HepG2 (cell line): Measurements from ENCODE around the gene FN1. TPM values are rescaled to one million over a fixed set of nuclear protein-coding genes. Genes with fewer than 3 reads are reported as not detected.

Experiments
- CEBPG ChIP-seq: IDR thresholded peaks from 2 replicates; pipeline ENCODE4 v1.6.1; 2016
- CHD4 ChIP-seq: fragments of 200-600 bp; sonication (generic); IDR thresholded peaks from 2 replicates; pipeline ENCODE4 v1.7.0; 2017; ENCODE audit warnings: mild to moderate bottlenecking, low read length, borderline replicate concordance
- HOXA9 ChIP-seq: sonication (generic); formaldehyde crosslinking; IDR thresholded peaks from 2 replicates; pipeline ENCODE4 v1.8.1; 2022; ENCODE audit warnings: missing genetic modification reagents, mild to moderate bottlenecking, moderate library complexity, borderline replicate concordance
- IRF2 ChIP-seq: IDR thresholded peaks from 2 replicates; pipeline ENCODE4 v1.6.1; 2018; ENCODE audit warnings: missing genetic modification reagents, missing compliant biosample characterization
- KDM5A ChIP-seq: fragments of 200-600 bp; sonication (generic); IDR thresholded peaks from 2 replicates; pipeline ENCODE4 v1.7.0; 2018; ENCODE audit warnings: antibody characterized with exemption, mild to moderate bottlenecking, low read length, borderline replicate concordance
- LCORL ChIP-seq, 2 experiments: fragments of 450-650 bp in 1 of 2; sonication (generic) in 1 of 2; formaldehyde crosslinking in 1 of 2; IDR thresholded peaks; 2 replicates each; pipeline versions ENCODE4 v1.5.0 to v1.6.1; 2017 to 2020; ENCODE audit warnings: antibody characterized with exemption in 1 of 2, missing genetic modification reagents in 1 of 2
- NAIF1 ChIP-seq: sonication (generic); formaldehyde crosslinking; IDR thresholded peaks from 2 replicates; pipeline ENCODE4 v1.5.0; 2020; ENCODE audit warnings: mild to moderate bottlenecking, missing genetic modification reagents, borderline replicate concordance
- RBM22 ChIP-seq: fragments of 200-400 bp; formaldehyde crosslinking; optimal IDR thresholded peaks from 2 replicates; pipeline ENCODE3; 2017; ENCODE audit warnings: mild to moderate bottlenecking, low read length, moderate library complexity
- RCOR2 ChIP-seq: IDR thresholded peaks from 2 replicates; pipeline ENCODE4 v1.6.1; 2016; ENCODE audit warnings: missing biosample characterization, missing genetic modification reagents
- SETDB1 ChIP-seq: sonication (generic); formaldehyde crosslinking; IDR thresholded peaks from 2 replicates; pipeline ENCODE4 v1.5.1; 2020; ENCODE audit warnings: missing genetic modification reagents, mild to moderate bottlenecking, borderline replicate concordance
- SMC3 ChIP-seq: IDR thresholded peaks from 2 replicates; pipeline ENCODE4 v1.6.1; 2011; ENCODE audit warnings: low read length, improper control_type of control experiment
- TARDBP ChIP-seq: sonication (generic); formaldehyde crosslinking; IDR thresholded peaks from 2 replicates; pipeline ENCODE4 v1.8.0; 2022; ENCODE audit warnings: mild to moderate bottlenecking, missing genetic modification reagents
- TGIF2 ChIP-seq: IDR thresholded peaks from 2 replicates; pipeline ENCODE4 v1.6.1; 2016; ENCODE audit warnings: control low read depth, missing compliant biosample characterization
- ZFP36 ChIP-seq: fragments of 150-350 bp; IDR thresholded peaks from 2 replicates; pipeline ENCODE4 v1.6.1; 2018; ENCODE audit warnings: borderline replicate concordance, low read length, low read depth; ENCODE audit not compliant: partially characterized antibody
- ZNF124 ChIP-seq: sonication (generic); formaldehyde crosslinking; IDR thresholded peaks from 2 replicates; pipeline ENCODE4 v1.4.0; 2020; ENCODE audit warnings: missing genetic modification reagents
- ZNF709 ChIP-seq: sonication (generic); formaldehyde crosslinking; IDR thresholded peaks from 2 replicates; pipeline ENCODE4 v1.5.0; 2020; ENCODE audit warnings: mild to moderate bottlenecking, missing genetic modification reagents
- ZNF766 ChIP-seq: sonication (generic); formaldehyde crosslinking; IDR thresholded peaks from 2 replicates; pipeline ENCODE4 v1.5.0; 2020; ENCODE audit warnings: missing genetic modification reagents, borderline replicate concordance
- ZNF879 ChIP-seq: sonication (generic); formaldehyde crosslinking; IDR thresholded peaks from 2 replicates; pipeline ENCODE4 v1.8.1; 2023; ENCODE audit warnings: missing genetic modification reagents
- polyA plus RNA-seq, 8 experiments: library from polyadenylated mRNA; depleted of rRNA in 3 of 8; stranded (reverse) in 7 of 8; unstranded in 1 of 8; fragments of >200 nt; fragmentation: Illumina TruSeq in 4 of 8; extraction: Trizol in 4 of 8; gene quantifications; 2 replicates each; pipeline versions ENCODE4 v1.2.1 to v1.2.3, GENCODE V29; 2011 to 2016; ENCODE audit warnings: low read depth in 4 of 8, missing spikeins in 1 of 8, mixed read lengths in 1 of 8; ENCODE audit not compliant: insufficient read depth in 1 of 8
- total RNA-seq, 5 experiments: library from RNA; depleted of rRNA; stranded (reverse); fragments of >200 nt; fragmentation: Illumina TruSeq; extraction: Trizol; gene quantifications; 2 replicates each; pipeline ENCODE4 v1.2.3, GENCODE V29; 2016; ENCODE audit warnings: low read depth in 1 of 5
- TF ChIP-seq, protein P1 (sequence below): sonication (generic); formaldehyde crosslinking; IDR thresholded peaks from 2 replicates; pipeline ENCODE4 v1.5.0; 2020; ENCODE audit warnings: missing genetic modification reagents
- TF ChIP-seq, protein P2 (sequence below): IDR thresholded peaks from 2 replicates; pipeline ENCODE4 v1.6.1; 2016; ENCODE audit warnings: missing genetic modification reagents, missing compliant biosample characterization
- TF ChIP-seq, protein P3 (sequence below): sonication (generic); formaldehyde crosslinking; IDR thresholded peaks from 2 replicates; pipeline ENCODE4 v1.4.0; 2020; ENCODE audit warnings: mild to moderate bottlenecking, missing genetic modification reagents, borderline replicate concordance
- TF ChIP-seq, protein P4 (sequence below): sonication (generic); formaldehyde crosslinking; IDR thresholded peaks from 2 replicates; pipeline ENCODE4 v1.4.0; 2020; ENCODE audit warnings: missing genetic modification reagents
- TF ChIP-seq, protein P5 (sequence below): sonication (generic); formaldehyde crosslinking; IDR thresholded peaks from 2 replicates; pipeline ENCODE4 v1.5.0; 2020; ENCODE audit warnings: mild to moderate bottlenecking, missing genetic modification reagents

Gene FN1
- total and polyA plus RNA-seq, 2 of the 13 experiments (the other 11 are each of a cell fraction or from before 2014, with no cell fraction given): 1,847 to 6,471 TPM

DNA sequence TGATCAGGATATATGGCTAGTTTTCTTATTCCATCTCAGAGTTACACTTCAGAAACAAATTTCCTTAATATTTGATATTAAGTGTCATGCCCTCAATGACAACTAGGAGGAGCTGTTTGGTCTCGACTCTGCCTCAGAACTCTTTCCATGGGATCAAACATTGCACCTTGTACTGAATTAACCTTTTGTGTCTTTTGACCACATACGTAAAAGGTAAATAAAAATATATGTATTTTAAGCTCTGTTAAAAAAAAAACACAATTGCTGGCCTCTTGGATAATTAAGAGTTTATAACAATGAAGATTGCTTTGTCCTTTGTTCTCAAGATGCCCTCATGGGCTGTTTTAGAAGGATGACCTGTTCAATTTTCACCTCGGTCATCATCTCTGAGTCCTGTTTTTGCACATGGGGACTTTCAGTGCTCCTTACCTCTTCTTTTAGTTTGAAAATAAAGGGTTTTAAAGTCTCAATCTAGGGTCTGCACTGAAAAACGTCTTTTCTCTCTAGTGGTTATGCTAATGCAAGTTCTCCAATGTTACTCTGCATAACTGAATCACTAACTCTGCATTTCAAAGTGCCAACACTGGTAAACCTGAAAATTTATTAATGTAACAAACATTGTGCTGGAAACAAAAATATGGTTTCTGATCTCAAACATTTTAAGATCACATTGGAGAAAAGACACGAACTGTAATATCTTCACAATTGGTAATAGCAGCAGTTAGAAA, 18.8 kb upstream of the FN1 start (continued):
- TF ChIP-seq TARDBP (CRISPR knock-in tag): no peak
- peak; percentile 92 for TF ChIP-seq SMC3
- TF ChIP-seq IRF2 (CRISPR knock-in tag): peak; percentile 69; the same call in 1 of the 2 replicates
- TF ChIP-seq ZFP36: no peak
- no peak for TF ChIP-seq SETDB1 (CRISPR knock-in tag)
- peak; percentile 44; the same call in 1 of the 2 replicates for TF ChIP-seq CEBPG (CRISPR knock-in tag)
- TF ChIP-seq, protein P1, sequence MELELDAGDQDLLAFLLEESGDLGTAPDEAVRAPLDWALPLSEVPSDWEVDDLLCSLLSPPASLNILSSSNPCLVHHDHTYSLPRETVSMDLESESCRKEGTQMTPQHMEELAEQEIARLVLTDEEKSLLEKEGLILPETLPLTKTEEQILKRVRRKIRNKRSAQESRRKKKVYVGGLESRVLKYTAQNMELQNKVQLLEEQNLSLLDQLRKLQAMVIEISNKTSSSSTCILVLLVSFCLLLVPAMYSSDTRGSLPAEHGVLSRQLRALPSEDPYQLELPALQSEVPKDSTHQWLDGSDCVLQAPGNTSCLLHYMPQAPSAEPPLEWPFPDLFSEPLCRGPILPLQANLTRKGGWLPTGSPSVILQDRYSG (CRISPR knock-in tag): no peak
- no peak for TF ChIP-seq RBM22
- 0 out of 2 replicates have a peak, but pooled peaks have one; percentile 10 for TF ChIP-seq NAIF1 (CRISPR knock-in tag)
- peak; percentile 61; the same call in 1 of the 2 replicates for TF ChIP-seq RCOR2 (CRISPR knock-in tag)
- TF ChIP-seq CHD4: peak; percentile 61; the same call in 1 of the 2 replicates
- TF ChIP-seq HOXA9 (CRISPR knock-in tag): no peak
- no peak for TF ChIP-seq KDM5A
- no peak for TF ChIP-seq ZNF766 (CRISPR knock-in tag)
- TF ChIP-seq, protein P2, sequence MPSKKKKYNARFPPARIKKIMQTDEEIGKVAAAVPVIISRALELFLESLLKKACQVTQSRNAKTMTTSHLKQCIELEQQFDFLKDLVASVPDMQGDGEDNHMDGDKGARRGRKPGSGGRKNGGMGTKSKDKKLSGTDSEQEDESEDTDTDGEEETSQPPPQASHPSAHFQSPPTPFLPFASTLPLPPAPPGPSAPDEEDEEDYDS (CRISPR knock-in tag): no peak
- TF ChIP-seq LCORL (IDR thresholded peaks at IDR 0.05): no peak
- no peak for TF ChIP-seq LCORL (CRISPR knock-in tag; IDR thresholded peaks at IDR 0.05)
- TF ChIP-seq, protein P3, sequence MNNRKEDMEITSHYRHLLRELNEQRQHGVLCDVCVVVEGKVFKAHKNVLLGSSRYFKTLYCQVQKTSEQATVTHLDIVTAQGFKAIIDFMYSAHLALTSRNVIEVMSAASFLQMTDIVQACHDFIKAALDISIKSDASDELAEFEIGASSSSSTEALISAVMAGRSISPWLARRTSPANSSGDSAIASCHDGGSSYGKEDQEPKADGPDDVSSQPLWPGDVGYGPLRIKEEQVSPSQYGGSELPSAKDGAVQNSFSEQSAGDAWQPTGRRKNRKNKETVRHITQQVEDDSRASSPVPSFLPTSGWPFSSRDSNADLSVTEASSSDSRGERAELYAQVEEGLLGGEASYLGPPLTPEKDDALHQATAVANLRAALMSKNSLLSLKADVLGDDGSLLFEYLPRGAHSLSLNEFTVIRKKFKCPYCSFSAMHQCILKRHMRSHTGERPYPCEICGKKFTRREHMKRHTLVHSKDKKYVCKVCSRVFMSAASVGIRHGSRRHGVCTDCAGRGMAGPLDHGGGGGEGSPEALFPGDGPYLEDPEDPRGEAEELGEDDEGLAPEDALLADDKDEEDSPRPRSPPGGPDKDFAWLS: no peak
- TF ChIP-seq, protein P4, sequence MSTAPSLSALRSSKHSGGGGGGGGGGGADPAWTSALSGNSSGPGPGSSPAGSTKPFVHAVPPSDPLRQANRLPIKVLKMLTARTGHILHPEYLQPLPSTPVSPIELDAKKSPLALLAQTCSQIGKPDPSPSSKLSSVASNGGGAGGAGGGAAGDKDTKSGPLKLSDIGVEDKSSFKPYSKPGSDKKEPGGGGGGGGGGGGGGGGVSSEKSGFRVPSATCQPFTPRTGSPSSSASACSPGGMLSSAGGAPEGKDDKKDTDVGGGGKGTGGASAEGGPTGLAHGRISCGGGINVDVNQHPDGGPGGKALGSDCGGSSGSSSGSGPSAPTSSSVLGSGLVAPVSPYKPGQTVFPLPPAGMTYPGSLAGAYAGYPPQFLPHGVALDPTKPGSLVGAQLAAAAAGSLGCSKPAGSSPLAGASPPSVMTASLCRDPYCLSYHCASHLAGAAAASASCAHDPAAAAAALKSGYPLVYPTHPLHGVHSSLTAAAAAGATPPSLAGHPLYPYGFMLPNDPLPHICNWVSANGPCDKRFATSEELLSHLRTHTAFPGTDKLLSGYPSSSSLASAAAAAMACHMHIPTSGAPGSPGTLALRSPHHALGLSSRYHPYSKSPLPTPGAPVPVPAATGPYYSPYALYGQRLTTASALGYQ (CRISPR knock-in tag): no peak
- TF ChIP-seq ZNF124 (CRISPR knock-in tag): no peak
- no peak for TF ChIP-seq ZNF709 (CRISPR knock-in tag)
- TF ChIP-seq, protein P5, sequence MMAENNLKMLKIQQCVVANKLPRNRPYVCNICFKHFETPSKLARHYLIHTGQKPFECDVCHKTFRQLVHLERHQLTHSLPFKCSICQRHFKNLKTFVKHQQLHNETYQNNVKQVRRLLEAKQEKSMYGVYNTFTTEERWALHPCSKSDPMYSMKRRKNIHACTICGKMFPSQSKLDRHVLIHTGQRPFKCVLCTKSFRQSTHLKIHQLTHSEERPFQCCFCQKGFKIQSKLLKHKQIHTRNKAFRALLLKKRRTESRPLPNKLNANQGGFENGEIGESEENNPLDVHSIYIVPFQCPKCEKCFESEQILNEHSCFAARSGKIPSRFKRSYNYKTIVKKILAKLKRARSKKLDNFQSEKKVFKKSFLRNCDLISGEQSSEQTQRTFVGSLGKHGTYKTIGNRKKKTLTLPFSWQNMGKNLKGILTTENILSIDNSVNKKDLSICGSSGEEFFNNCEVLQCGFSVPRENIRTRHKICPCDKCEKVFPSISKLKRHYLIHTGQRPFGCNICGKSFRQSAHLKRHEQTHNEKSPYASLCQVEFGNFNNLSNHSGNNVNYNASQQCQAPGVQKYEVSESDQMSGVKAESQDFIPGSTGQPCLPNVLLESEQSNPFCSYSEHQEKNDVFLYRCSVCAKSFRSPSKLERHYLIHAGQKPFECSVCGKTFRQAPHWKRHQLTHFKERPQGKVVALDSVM: 0 out of 2 replicates have a peak, but pooled peaks have one; percentile 17
- no peak for TF ChIP-seq ZNF879
- TF ChIP-seq TGIF2 (CRISPR knock-in tag): no peak
